Astrocyte (in vitro differentiated cells and primary cell): Measurements from ENCODE around the gene RSKR. TPM values are rescaled to one million over a fixed set of nuclear protein-coding genes. Genes with fewer than 3 reads are reported as not detected.

ENCODE experiments used
- DNase-seq: peaks from one replicate; pipeline ENCODE4 v3.0.0-alpha.2; 2010; ENCODE audit warnings: low read depth
- FAIRE-seq: peaks from 2 replicates; lab custom pipeline; 2011; peaks lifted over from hg19 to GRCh38; lab: Jason Lieb, UNC
- H2AFZ ChIP-seq: 2 replicates; pipeline ENCODE4 v1.6.0; 2012; ENCODE audit warnings: low read depth, low read length, inconsistent platforms
- H3K27ac ChIP-seq: 2 replicates; pipeline ENCODE4 v1.5.1; 2011; ENCODE audit warnings: low read depth, low read length, inconsistent platforms
- H3K27me3 ChIP-seq: 2 replicates; pipeline ENCODE4 v1.6.0; 2011; ENCODE audit warnings: low read length, inconsistent platforms; ENCODE audit not compliant: insufficient read depth
- H3K36me3 ChIP-seq: 2 replicates; pipeline ENCODE4 v1.5.1; 2011; ENCODE audit warnings: low read length, inconsistent platforms; ENCODE audit not compliant: insufficient read depth
- H3K4me1 ChIP-seq: 2 replicates; pipeline ENCODE4 v1.5.1; 2011; ENCODE audit warnings: low read length, inconsistent platforms; ENCODE audit not compliant: insufficient read depth
- H3K4me2 ChIP-seq: 2 replicates; pipeline ENCODE4 v1.6.0; 2012; ENCODE audit warnings: low read length, inconsistent platforms
- H3K4me3 ChIP-seq: 2 replicates; pipeline ENCODE4 v1.5.1; 2011; ENCODE audit warnings: low read depth, mild to moderate bottlenecking, low read length, inconsistent platforms; ENCODE audit not compliant: insufficient read depth
- H3K79me2 ChIP-seq: 2 replicates; pipeline ENCODE4 v1.6.0; 2012; ENCODE audit warnings: mild to moderate bottlenecking, low read length, inconsistent platforms; ENCODE audit not compliant: insufficient read depth
- H3K9ac ChIP-seq: 2 replicates; pipeline ENCODE4 v1.6.0; 2012; ENCODE audit warnings: mild to moderate bottlenecking, low read length, inconsistent platforms
- H3K9me3 ChIP-seq: 2 replicates; pipeline ENCODE4 v1.5.1; 2012; ENCODE audit warnings: low read depth, mild to moderate bottlenecking, low read length, inconsistent platforms; ENCODE audit not compliant: insufficient read depth
- H4K20me1 ChIP-seq: 2 replicates; pipeline ENCODE4 v1.6.0; 2012; ENCODE audit warnings: low read length, inconsistent platforms; ENCODE audit not compliant: insufficient read depth
- H3K27ac Mint-ChIP-seq: one replicate; pipeline ENCODE4 v1.8.0; 2021; ENCODE audit warnings: mild to moderate bottlenecking, mixed read lengths; ENCODE audit not compliant: unreplicated experiment
- H3K27me3 Mint-ChIP-seq: one replicate; pipeline ENCODE4 v1.8.0; 2021; ENCODE audit warnings: low read depth, mixed read lengths; ENCODE audit not compliant: unreplicated experiment
- H3K36me3 Mint-ChIP-seq: one replicate; pipeline ENCODE4 v1.8.0; 2021; ENCODE audit warnings: low read depth, mixed read lengths; ENCODE audit not compliant: unreplicated experiment
- H3K4me1 Mint-ChIP-seq: one replicate; pipeline ENCODE4 v1.8.0; 2021; ENCODE audit warnings: low read depth, mixed read lengths; ENCODE audit not compliant: unreplicated experiment
- H3K4me3 Mint-ChIP-seq: one replicate; pipeline ENCODE4 v1.8.0; 2021; ENCODE audit warnings: mild to moderate bottlenecking, moderate library complexity, mixed read lengths; ENCODE audit not compliant: unreplicated experiment
- H3K9me3 Mint-ChIP-seq: one replicate; pipeline ENCODE4 v1.8.0; 2021; ENCODE audit warnings: mild to moderate bottlenecking, mixed read lengths; ENCODE audit not compliant: unreplicated experiment
- CTCF ChIP-seq: IDR thresholded peaks from 2 replicates; pipeline ENCODE4 v1.5.1; 2011; ENCODE audit warnings: low read depth, mild to moderate bottlenecking, inconsistent platforms, low read length, moderate library complexity; ENCODE audit not compliant: insufficient read depth
- EZH2 ChIP-seq: IDR thresholded peaks from 2 replicates; pipeline ENCODE4 v1.6.1; 2012; ENCODE audit warnings: mild to moderate bottlenecking, low read length, inconsistent platforms; ENCODE audit not compliant: insufficient read depth
- total RNA-seq: library from RNA; stranded (reverse); gene quantifications from 2 replicates; pipeline ENCODE4 v1.2.1, GENCODE V29; 2021

RSKR gene
- total RNA-seq, 1 donor from 2014 or later = 13.5 TPM

GRCh38 chr17:28569446-28569845 is 44.5 kb downstream of the RSKR start:
- DNase-seq (no peak), FAIRE-seq (no peak)
- H3K4me3 Mint-ChIP-seq = peak overlapping the region; percentile 93
- Histone ChIP-seq H3K4me3 (no peak overlapping the region), H4K20me1 (peaks cover 11% of the 10 kb centered on the region), H3K4me2 (peak overlapping the region; percentile 96), H3K9ac (no peak overlapping the region), H3K9me3 (no peaks in the 10 kb centered on the region), H3K27me3 (no peaks in the 10 kb centered on the region), H3K4me1 (peaks cover 14% of the 10 kb centered on the region), H2AFZ (no peak overlapping the region), H3K36me3 (no peaks in the 10 kb centered on the region), H3K27ac (no peak overlapping the region), H3K79me2 (peaks cover 46% of the 10 kb centered on the region)
- H3K36me3 Mint-ChIP-seq = peaks cover 9% of the 10 kb centered on the region
- no peak overlapping the region for H3K27ac Mint-ChIP-seq
- no peaks in the 10 kb centered on the region for H3K9me3 Mint-ChIP-seq
- H3K4me1 Mint-ChIP-seq = peaks cover 11% of the 10 kb centered on the region
- peaks cover 7% of the 10 kb centered on the region for H3K27me3 Mint-ChIP-seq
- no peak for TF ChIP-seq CTCF
- no peak for TF ChIP-seq EZH2

- FAIRE-seq = no peak
- Histone ChIP-seq H3K9ac (no peak overlapping the region), H3K27me3 (no peaks in the 10 kb centered on the region), H3K4me1 (peaks cover 20% of the 10 kb centered on the region), H3K27ac (no peak overlapping the region), H4K20me1 (peaks cover 11% of the 10 kb centered on the region), H3K36me3 (peaks cover 3% of the 10 kb centered on the region), H2AFZ (no peak overlapping the region), H3K4me3 (no peak overlapping the region), H3K9me3 (no peaks in the 10 kb centered on the region), H3K4me2 (no peak overlapping the region), H3K79me2 (peaks cover 55% of the 10 kb centered on the region)
- Mint-ChIP-seq H3K4me3 (no peak overlapping the region), H3K4me1 (peaks cover 17% of the 10 kb centered on the region), H3K36me3 (peaks cover 11% of the 10 kb centered on the region), H3K9me3 (no peaks in the 10 kb centered on the region), H3K27ac (no peak overlapping the region), H3K27me3 (peaks cover 1% of the 10 kb centered on the region)
- no peak for DNase-seq
- TF ChIP-seq EZH2 = no peak
Measured at GRCh38 chr17:28567604-28568003, 46.4 kb downstream of the RSKR start.

- peaks cover 10% of the 10 kb centered on the region for H3K4me1 Mint-ChIP-seq
- H3K9me3 Mint-ChIP-seq = no peaks in the 10 kb centered on the region
- no peak overlapping the region for H2AFZ ChIP-seq
Measured at GRCh38 chr17:28563475-28563874, 50.5 kb downstream of the RSKR start.

More at GRCh38 chr17:28563475-28563874, 50.5 kb downstream of the RSKR start:
- H3K27me3 Mint-ChIP-seq = no peaks in the 10 kb centered on the region
- H3K79me2 ChIP-seq = peaks cover 30% of the 10 kb centered on the region
- H3K4me1 ChIP-seq = peaks cover 7% of the 10 kb centered on the region
- H3K4me3 ChIP-seq = no peak overlapping the region
- DNase-seq = peak; percentile 56
- no peaks in the 10 kb centered on the region for H3K9me3 ChIP-seq
- peaks cover 18% of the 10 kb centered on the region for H3K36me3 Mint-ChIP-seq
- H3K36me3 ChIP-seq = peaks cover 5% of the 10 kb centered on the region
- H3K27ac ChIP-seq = peak overlapping the region; percentile 26
- TF ChIP-seq EZH2 = no peak
- TF ChIP-seq CTCF = no peak
- FAIRE-seq = no peak
- H3K9ac ChIP-seq = no peak overlapping the region
- no peak overlapping the region for H3K4me3 Mint-ChIP-seq
- no peaks in the 10 kb centered on the region for H3K27me3 ChIP-seq
- peak overlapping the region; percentile 87 for H3K27ac Mint-ChIP-seq
- H4K20me1 ChIP-seq = peaks cover 4% of the 10 kb centered on the region
- peak overlapping the region; percentile 25 for H3K4me2 ChIP-seq

Other genes with a start within 250 kb of the RSKR start
- gene SEBOX, start 249.0 kb downstream of the RSKR start, total RNA-seq = not detected in 2 replicates
- gene VTN, start 243.9 kb downstream of the RSKR start, total RNA-seq = 1.4 and 2.7 TPM in 2 replicates
- gene SARM1, start 242.5 kb downstream of the RSKR start, total RNA-seq = 12.8 and 14.4 TPM in 2 replicates
- 7.4 and 7.9 TPM in 2 replicates for gene SLC46A1, start 208.0 kb downstream of the RSKR start, total RNA-seq
- gene SLC13A2, start 140.5 kb downstream of the RSKR start, total RNA-seq = not detected in 2 replicates
- not detected in 2 replicates for gene FOXN1, start 107.8 kb downstream of the RSKR start, total RNA-seq
- gene UNC119, start 61.6 kb downstream of the RSKR start, total RNA-seq = 23.1 and 27.7 TPM in 2 replicates
- 71.5 and 88.2 TPM in 2 replicates for gene PIGS, start 42.7 kb downstream of the RSKR start, total RNA-seq
- 10.3 and 11.7 TPM in 2 replicates for gene ALDOC, start 37.3 kb downstream of the RSKR start, total RNA-seq
- 7.0 and 8.7 TPM in 2 replicates for gene SPAG5, start 15.2 kb downstream of the RSKR start, total RNA-seq
- gene BLTP2, start 31.0 kb upstream of the RSKR start, total RNA-seq = 131 and 133 TPM in 2 replicates
- 71.2 and 73.3 TPM in 2 replicates for gene SDF2, start 47.7 kb upstream of the RSKR start, total RNA-seq
- gene SUPT6H, start 48.0 kb upstream of the RSKR start, total RNA-seq = 90.1 and 95.9 TPM in 2 replicates
- 2.7 and 3.4 TPM in 2 replicates for gene PROCA1, start 97.7 kb upstream of the RSKR start, total RNA-seq
- 145 and 150 TPM in 2 replicates for gene RAB34, start 103.7 kb upstream of the RSKR start, total RNA-seq
- gene RPL23A, start 105.8 kb upstream of the RSKR start, total RNA-seq = 901 and 1,068 TPM in 2 replicates
- 24.6 and 25.1 TPM in 2 replicates for gene TLCD1, start 112.0 kb upstream of the RSKR start, total RNA-seq
- 4.3 TPM in 2 replicates for gene NEK8, start 114.6 kb upstream of the RSKR start, total RNA-seq
- 132 and 143 TPM in 2 replicates for gene TRAF4, start 129.8 kb upstream of the RSKR start, total RNA-seq
- gene FAM222B, start 228.6 kb upstream of the RSKR start, total RNA-seq = 51.4 and 53.0 TPM in 2 replicates
- gene ERAL1, start 240.8 kb upstream of the RSKR start, total RNA-seq = 38.2 and 38.4 TPM in 2 replicates